Glutamatergic neuron (in vitro differentiated cells): ENCODE data around the gene INTS1. TPM values are rescaled to one million over a fixed set of nuclear protein-coding genes. Genes with fewer than 3 reads are reported as not detected.

Experiments
- DNase-seq: peaks from one replicate; pipeline ENCODE4 v3.0.0; 2022
- H3K27ac Mint-ChIP-seq: one replicate; pipeline ENCODE4 v1.8.0; 2020; ENCODE audit warnings: mild to moderate bottlenecking, mixed read lengths, inconsistent platforms; ENCODE audit not compliant: unreplicated experiment
- H3K27me3 Mint-ChIP-seq: one replicate; pipeline ENCODE4 v1.8.0; 2020; ENCODE audit warnings: mild to moderate bottlenecking, moderate library complexity, mixed read lengths, inconsistent platforms; ENCODE audit not compliant: unreplicated experiment
- H3K36me3 Mint-ChIP-seq: one replicate; pipeline ENCODE4 v1.8.0; 2020; ENCODE audit warnings: mild to moderate bottlenecking, mixed read lengths, inconsistent platforms; ENCODE audit not compliant: unreplicated experiment
- H3K4me1 Mint-ChIP-seq: one replicate; pipeline ENCODE4 v1.8.0; 2020; ENCODE audit warnings: mild to moderate bottlenecking, low read depth, mixed read lengths, inconsistent platforms; ENCODE audit not compliant: unreplicated experiment
- H3K4me3 Mint-ChIP-seq: one replicate; pipeline ENCODE4 v1.8.0; 2020; ENCODE audit warnings: mild to moderate bottlenecking, mixed read lengths, inconsistent platforms; ENCODE audit not compliant: unreplicated experiment
- H3K9me3 Mint-ChIP-seq: one replicate; pipeline ENCODE4 v1.8.0; 2020; ENCODE audit warnings: mild to moderate bottlenecking, moderate library complexity, mixed read lengths, inconsistent platforms; ENCODE audit not compliant: unreplicated experiment
- CTCF ChIP-seq: fragments of 200-600 bp; sonication (generic); IDR thresholded peaks from one replicate; pipeline ENCODE4 v1.5.0; 2021; ENCODE audit not compliant: partially characterized antibody, unreplicated experiment
- total RNA-seq: library from RNA; stranded (reverse); fragmentation: NEBNext Ultra II Directional; extraction: Animal tissue kit (Norgen Biotek cat#: 25700); gene quantifications from one replicate; pipeline ENCODE4 v1.2.1, GENCODE V29; 2021; ENCODE audit not compliant: unreplicated experiment

INTS1 gene
- total RNA-seq, 1 donor from 2014 or later: 108 TPM

GRCh38 chr7:1438821-1439220, 65.4 kb downstream of the INTS1 start:
- Mint-ChIP-seq H3K27me3 (peaks cover 8% of the 10 kb centered on the region), H3K27ac (no peak overlapping the region), H3K9me3 (no peaks in the 10 kb centered on the region), H3K4me1 (no peaks in the 10 kb centered on the region), H3K4me3 (no peak overlapping the region), H3K36me3 (no peaks in the 10 kb centered on the region)
- TF ChIP-seq CTCF: no peak
- DNase-seq: no peak

GRCh38 chr7:1438208-1438607, 66.0 kb downstream of the INTS1 start:
- DNase-seq: no peak
- no peaks in the 10 kb centered on the region for H3K9me3 Mint-ChIP-seq
- no peak for TF ChIP-seq CTCF
- no peak overlapping the region for H3K27ac Mint-ChIP-seq
- no peak overlapping the region for H3K4me3 Mint-ChIP-seq
- H3K36me3 Mint-ChIP-seq: no peaks in the 10 kb centered on the region
- H3K4me1 Mint-ChIP-seq: no peaks in the 10 kb centered on the region
- H3K27me3 Mint-ChIP-seq: peaks cover 6% of the 10 kb centered on the region

- DNase-seq: no peak
- peaks cover 1% of the 10 kb centered on the region for H3K4me1 Mint-ChIP-seq
- no peak overlapping the region for H3K27ac Mint-ChIP-seq
- no peaks in the 10 kb centered on the region for H3K36me3 Mint-ChIP-seq
- H3K4me3 Mint-ChIP-seq: no peak overlapping the region
- TF ChIP-seq CTCF: no peak
- peaks cover 6% of the 10 kb centered on the region for H3K27me3 Mint-ChIP-seq
- peaks cover 1% of the 10 kb centered on the region for H3K9me3 Mint-ChIP-seq
Observed at GRCh38 chr7:1437155-1437880, 66.9 kb downstream of the INTS1 start.

GRCh38 chr7:1436608-1437007, 67.6 kb downstream of the INTS1 start:
- Mint-ChIP-seq H3K36me3 (no peaks in the 10 kb centered on the region), H3K27ac (no peak overlapping the region), H3K9me3 (peaks cover 2% of the 10 kb centered on the region), H3K27me3 (peaks cover 6% of the 10 kb centered on the region), H3K4me3 (no peak overlapping the region), H3K4me1 (peaks cover 1% of the 10 kb centered on the region)
- no peak for TF ChIP-seq CTCF
- DNase-seq: no peak

- H3K27ac Mint-ChIP-seq: no peak overlapping the region
- no peak overlapping the region for H3K4me3 Mint-ChIP-seq
- H3K27me3 Mint-ChIP-seq: peaks cover 6% of the 10 kb centered on the region
- no peak for DNase-seq
- H3K9me3 Mint-ChIP-seq: peaks cover 2% of the 10 kb centered on the region
- H3K4me1 Mint-ChIP-seq: peaks cover 1% of the 10 kb centered on the region
- no peaks in the 10 kb centered on the region for H3K36me3 Mint-ChIP-seq
- TF ChIP-seq CTCF: no peak
Observed at GRCh38 chr7:1434891-1435670, 69.1 kb downstream of the INTS1 start.
